NCI-H345 (cell line): ENCODE data around the gene NRCAM.
A peak's percentile ranks its signal among the peaks of the same experiment; 100 is the strongest.

Source experiments
- DNase-seq: peaks from one replicate; lab custom pipeline; 2025; lab: John Stamatoyannopoulos, UW

The NRCAM gene

DNA sequence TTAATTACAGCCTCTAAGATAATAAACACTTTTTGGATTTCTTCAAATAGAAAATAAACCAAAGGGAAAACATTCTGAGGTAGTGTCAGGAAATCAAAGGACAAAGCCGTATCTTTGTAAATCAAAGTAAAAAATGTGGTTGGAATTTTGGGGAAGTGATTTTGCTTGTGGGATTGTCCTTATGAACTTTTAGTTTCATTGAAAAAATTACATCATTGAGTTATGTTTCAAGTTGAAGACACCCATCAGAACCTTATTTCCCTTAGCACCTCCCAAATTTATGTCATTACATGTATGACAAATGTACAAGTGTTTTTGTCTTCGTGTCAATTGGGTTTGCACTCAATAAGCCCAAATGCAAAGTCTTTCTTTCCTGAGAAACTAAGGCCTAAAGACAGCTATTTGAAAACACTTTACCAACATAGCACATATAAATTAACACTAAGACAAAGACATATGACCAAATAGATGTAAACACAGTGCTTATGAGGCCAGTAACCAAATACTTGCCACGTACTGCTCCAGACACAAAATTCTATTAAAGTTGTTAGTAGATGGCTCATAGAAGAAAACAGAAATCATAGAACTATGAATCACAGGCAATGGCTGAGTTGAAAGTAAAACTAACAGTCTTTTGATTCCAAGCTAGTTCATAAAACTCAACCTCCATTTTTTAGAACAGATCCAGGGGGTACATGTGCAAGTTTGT, 299.2 kb downstream of the NRCAM start:
- no peak for DNase-seq

DNA sequence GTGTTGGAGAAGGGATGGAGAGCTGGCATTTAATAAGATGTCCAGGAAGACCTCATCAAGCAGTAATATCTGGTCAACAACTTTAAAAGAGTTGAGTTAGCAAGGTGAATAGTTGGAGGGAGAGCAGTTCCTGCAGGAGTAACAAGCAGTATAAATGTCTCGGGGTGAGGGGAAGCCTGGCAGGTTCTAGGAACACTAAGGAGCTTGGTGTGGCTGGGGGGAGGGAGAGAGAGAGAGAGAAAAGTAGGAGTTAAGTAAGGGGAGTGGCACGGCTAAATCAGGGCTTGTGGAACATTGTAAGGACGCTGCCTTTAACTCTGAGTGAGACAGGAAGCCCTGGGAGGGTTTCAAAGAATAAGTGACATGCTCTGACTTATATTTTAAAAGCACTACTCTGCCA, 304.0 kb downstream of the NRCAM start:
- DNase-seq = no peak

DNA sequence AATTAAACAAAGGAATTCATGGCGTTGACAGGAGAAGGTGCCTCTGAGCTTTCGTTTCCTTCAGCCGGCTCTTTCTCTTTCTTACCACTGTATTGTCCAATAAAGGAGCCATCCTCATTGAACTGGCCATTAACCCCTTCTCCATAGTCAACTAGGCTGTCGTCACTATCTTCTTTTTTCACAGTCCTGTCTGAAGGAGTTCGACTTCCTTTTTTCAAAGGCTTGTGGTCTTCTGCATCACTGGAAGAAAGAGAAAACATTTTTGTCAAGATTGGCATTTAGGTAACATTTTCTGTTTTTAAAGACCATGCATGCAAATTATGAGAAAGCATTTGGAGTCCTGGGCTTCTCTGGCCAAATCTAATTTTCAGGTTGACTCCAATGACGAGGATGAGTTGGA, 306.3 kb downstream of the NRCAM start:
- no peak for DNase-seq

DNA sequence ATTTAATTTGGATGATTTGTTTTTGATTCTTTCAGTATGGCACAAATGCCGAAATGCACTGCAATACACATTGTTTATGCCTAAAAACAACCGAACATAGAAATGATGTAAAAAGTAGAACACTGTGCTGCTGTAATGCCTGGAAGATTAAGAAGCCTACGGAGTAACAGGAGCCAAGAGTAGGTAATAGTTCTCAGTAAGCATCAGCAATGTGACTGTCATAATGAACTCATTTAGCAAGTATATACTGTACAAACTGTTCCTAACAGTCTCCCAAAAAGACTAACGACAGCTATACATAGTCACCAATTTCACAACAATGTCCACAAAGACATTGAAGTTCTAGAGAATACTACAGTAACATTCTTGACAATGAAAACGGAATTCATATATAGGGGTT, 307.1 kb downstream of the NRCAM start:
- no peak for DNase-seq

DNA sequence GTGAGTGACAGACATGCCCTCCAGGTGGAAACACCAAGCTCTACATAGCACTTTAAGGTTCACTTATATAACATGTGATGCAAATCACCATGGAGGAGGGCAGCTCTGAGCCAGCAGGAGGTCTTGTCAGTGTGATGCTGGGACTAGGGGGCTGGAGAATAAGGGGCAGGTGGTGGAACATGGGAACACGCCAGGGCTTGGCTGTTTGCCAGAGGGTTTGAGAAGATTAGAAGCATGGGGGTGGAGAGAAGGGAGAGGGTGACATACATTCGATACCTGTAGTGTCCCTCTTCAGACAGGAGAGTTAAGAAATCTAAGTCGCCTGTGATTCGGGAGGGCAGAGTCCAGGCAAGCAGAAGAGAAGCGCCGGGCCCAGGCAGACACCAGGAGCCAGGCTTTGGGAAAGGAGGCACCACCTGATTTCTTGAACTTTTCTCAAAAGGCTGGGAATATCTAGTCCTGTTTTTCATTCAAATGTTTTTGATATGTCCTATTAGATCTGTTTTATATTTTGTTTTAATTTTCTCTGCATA, 309.1 kb downstream of the NRCAM start:
- peak; percentile 98 for DNase-seq

DNA sequence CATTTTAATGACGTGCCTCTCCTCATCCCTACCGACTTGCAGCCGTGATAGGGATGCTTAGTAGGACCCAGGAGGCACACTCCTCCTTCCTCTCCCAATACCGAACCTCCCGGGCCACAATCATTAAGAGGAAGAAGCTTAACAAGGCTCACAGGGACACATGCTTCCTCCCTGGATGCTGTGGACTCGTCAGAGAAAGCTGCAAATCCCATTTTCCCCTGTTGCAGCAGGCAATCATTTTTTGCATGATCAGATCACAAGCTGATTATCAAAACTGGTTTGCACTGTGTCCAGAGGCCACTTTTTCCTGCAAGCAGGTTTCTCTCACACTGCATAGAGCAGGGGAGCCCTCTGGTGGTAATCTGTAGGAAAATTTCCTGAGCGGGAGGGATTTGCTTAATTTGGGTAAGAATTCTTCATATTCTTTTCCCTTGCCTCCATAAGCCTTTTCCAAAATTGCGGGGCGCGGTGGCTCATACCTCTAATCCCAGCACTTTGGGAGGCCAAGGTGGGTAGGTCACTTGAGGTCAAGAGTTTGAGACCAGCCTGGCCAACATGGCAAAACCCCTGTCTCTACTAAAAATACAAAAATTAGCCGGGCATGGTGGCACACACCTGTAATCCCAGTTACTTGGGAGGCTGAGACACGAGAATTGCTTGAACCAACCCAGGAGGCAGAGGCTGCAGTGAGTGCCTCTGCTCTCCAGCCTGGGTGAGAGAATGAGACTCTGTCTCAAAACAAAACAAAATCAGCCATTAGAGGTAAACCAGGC, 310.0 kb downstream of the NRCAM start:
- peak; percentile 62 for DNase-seq

DNA sequence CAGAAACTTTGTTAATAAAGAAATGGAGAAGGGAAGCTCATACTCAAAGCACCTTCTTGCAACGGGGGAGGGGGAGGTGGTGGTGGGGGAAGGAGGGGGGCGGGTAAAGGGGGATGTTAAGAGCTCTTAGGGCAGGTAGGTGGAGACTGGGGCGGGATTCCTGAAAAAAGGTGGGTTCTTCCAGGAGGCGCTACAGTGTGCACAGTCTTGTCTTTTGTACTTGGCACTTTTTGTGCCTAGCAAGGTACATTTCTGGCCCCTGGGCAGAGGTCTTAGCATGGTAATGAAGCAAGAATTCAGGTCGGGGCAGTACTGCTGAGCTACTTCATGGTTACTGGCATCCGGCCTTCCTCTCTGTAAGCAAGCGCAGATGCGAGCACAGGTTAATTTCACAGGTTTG, 310.8 kb downstream of the NRCAM start:
- DNase-seq = no peak

DNA sequence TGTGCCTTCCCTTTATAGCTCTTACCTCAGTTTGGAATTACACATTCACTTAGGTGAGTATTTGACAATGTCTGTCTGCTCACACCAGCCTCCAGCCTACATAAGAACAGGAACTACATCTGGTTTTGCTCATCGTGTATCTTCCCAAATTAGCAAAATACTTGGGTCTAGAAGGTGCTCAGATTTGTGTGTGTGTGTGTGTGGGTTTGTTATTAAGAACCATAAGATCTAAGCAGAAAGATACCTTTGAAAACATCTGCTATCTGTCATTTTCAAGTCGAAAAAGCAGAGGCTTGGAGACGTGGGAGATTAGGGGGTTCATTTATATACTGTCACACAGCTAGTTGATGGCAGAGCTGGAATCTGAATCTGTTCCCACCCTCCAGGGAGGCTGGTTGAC, 311.3 kb downstream of the NRCAM start:
- DNase-seq = no peak

DNA sequence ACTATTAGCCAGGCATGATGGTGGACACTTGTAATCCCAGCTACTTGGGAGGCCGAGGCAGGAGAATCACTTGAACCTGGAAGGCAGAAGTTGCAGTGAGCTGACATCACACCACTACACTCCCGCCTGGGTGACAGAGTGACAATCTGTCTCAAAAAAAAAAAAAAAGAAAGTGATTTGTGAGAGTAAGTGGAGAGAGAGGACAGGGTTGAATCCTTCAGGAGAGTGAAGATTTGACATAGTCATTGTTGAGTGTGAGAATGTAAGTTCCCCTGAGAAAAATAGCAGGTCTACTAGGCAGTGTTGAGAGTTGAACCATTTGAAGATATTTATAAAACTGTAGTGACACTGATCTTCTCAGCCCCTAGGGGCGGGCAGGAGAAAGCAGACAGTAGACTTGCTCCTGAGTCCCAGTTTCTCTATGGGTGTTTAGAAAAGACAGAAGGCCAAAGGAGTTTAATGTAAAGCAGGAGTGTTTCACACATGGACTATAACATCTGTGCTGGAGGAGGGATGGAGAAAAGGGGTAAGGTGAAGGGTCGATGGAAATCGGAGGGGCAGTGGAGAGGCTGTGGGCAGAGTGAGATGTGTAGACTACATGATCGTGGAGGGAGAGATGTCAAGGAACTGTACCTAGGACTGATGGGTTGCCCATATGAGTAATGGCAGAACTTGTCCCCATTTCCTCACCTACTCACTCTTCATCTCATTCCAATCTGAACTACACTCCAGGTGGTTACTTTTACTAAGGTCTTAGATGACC, 312.4 kb downstream of the NRCAM start:
- DNase-seq = no peak

DNA sequence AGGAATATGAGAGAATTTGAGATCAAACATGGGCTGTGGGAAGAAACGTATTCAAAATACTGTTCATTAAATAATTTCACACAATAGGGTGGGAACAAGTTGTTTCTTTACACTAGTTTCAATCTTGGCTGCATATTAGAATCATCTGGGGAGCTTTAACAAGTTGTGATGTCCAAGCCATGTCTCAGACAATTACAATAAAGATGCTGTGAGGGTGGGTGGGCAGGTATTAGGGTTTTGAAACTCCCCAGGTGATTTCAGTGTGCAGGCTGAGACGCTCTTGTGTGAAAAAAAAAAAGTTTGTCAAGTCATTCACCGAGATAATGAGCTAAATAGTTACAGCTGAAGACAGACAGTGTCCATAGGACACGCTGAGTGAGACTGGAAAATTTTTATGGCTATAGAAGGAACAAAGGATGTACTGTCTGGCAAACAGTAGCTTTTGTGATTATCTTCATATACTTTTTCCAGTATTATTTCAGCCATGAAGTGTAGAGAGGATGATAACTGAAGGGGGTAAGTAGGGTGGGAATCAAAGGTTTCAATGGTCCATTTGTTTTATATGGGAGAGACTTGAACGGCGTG, 313.5 kb downstream of the NRCAM start:
- no peak for DNase-seq

DNA sequence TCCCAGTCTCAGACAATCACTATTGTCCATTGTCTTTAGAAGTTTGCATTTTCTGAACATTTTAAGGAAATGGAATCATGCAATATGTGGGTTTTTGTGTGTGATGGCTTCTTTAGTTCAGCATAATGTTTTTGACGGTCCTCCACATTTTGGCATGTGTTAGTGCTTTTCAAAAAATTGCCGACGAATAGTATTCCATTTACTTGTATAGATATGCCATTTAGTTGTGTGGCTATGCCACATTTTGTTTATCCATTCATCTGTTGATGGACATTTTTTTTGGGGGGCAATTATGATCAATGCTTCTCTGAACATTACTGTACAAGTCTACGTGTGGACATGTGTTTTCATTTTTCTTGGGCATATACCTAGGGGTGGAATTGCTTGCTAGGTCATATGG, 314.1 kb downstream of the NRCAM start:
- no peak for DNase-seq

DNA sequence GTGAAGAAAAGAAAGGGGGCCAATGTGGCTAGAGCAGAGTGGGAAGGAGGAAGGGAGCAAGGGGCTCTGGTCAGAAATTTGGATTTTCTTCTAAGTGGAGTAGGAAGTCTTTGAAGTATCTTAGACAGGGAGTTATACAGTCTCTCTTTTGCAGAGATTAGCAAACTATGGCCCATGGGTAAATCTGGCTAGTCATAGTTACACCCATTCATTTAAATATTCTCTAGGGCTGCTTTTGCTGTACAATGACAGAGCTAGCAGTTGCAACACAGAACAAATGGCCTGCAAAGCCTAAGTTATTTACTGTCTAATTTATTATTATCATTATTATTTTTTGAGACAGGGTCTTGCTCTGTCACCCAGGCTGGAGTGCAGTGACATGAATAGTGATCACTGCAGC, 315.6 kb downstream of the NRCAM start:
- no peak for DNase-seq

DNA sequence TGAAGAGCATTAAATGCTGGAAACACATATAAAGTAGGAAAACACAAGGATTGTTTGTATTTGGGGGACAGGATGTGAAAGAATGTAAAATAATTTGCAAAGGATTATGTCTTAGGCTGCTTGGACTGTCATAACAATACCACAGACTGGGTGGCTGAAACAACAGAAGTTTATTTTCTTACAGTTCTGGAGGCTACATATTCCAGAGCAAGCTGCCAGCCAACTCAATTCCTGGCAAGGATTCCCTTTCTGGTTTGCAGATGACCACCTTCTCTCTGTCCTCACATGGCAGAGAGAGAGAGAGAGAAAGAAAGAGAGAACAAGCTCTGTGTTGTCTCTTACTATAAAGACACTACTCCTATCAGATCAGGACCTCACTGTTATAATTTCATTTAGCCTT, 317.3 kb downstream of the NRCAM start:
- no peak for DNase-seq

DNA sequence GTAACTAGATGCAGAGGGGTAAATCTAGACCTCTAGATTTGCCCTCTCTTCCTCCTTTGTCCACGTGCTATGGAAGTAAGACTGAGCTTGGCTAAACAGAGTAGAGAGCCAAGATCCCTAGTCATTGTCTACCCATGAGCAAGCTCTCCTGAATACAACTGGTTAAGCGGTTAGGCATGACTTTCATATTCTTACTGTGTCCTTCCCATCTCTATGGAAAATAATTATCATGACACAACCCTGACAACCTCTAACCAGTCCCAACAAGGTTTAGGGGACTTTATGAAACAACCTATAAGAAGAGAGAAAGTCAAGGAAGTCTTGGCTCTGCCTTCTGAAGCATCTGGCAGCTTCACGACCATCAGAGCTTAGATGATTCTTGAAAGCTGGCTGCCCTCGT, 318.2 kb downstream of the NRCAM start:
- no peak for DNase-seq

DNA sequence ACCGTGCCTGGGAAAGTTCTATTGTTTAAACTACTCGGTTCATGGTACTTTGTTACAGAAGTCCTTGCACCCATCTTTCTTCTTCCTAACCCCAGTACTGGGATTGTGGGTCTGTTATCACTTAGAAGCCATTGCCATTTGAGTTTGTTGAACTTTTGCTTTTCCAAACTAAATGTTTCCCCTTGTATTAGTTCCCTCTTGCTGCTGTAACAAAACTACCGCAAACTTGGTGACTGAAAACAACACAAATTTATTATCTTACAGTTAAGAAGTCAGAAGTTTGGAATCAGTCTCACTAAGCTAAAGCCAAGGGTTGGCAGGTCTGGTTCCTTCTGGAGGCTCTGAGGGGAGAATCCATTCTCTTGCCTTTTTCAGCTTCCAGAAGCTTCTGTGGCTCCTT, 319.2 kb downstream of the NRCAM start:
- DNase-seq = no peak

DNA sequence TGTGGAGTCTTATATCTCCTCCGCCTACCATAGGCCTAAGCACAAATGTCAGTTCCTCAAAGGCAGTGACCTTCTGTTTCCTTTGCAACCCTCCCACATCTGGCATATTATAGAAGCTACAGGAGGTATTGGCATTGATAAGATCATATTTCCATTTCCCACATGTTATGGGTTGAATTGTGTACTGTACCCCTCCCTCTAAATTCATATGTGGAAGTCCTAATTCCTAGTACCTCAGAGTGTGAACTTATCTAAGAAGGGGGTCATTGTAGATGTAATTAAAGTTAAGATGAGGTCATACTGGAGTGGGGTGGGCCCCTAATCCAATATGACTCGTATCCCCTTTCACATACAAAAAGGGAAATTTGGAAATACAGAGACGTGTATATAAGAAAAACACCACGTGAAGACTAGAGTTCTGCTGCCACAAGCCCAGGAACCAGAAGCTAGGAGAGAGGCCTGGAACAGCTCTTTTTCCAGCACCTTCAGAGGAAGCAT, 320.0 kb downstream of the NRCAM start:
- no peak for DNase-seq

DNA sequence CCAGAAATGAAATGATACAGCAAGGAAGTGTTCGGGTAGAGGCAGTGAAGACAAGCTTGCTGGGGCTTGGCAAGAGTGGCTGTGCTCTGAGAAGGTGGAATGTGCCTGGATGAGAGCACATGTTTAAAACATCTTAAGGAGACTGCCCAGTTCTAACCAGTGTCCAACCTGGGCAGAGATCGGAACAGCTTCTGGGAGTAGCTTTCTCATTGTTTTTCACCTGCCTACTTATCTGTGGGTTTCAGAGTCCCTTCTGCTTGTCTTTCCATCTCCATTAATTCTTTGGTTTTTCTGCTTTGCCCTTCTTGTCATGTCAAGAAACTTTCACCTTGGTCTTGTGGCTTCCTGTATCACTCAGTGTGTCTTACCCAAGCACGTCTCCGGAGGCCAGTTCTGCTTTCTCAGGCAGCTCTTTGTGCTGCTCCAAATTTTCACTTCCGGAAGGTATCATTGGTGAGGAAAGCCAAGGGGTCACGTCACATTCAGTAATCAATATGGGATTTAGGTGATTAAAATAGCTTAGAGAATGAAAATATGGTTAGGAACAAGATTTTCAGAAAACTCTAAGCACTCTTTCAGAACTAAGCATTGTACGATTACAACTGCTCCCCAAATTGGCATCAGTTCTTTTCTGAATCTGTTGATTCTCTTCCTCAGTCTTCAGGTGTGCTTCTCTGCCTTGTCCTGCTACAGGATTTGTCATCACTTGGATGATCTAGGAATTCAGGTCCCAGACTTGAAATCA, 320.6 kb downstream of the NRCAM start:
- no peak for DNase-seq

DNA sequence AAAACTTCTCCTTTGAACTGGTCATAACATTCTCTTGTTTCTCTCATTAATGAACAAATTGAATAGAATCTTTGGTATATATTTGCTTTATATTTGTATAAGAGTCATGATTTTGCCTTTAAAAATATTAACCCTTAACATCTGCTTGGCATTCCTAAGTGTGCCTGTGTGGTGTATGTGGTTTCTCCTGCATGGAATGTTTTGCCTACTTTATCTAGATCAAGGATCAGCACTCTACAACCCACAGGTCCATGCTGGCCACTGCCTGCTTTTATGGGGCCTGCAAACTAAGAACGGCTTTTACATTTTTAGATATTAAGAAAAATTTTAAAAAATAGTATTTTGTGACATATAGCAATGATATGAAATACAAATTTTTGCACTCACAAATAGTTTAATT, 321.8 kb downstream of the NRCAM start:
- no peak for DNase-seq

DNA sequence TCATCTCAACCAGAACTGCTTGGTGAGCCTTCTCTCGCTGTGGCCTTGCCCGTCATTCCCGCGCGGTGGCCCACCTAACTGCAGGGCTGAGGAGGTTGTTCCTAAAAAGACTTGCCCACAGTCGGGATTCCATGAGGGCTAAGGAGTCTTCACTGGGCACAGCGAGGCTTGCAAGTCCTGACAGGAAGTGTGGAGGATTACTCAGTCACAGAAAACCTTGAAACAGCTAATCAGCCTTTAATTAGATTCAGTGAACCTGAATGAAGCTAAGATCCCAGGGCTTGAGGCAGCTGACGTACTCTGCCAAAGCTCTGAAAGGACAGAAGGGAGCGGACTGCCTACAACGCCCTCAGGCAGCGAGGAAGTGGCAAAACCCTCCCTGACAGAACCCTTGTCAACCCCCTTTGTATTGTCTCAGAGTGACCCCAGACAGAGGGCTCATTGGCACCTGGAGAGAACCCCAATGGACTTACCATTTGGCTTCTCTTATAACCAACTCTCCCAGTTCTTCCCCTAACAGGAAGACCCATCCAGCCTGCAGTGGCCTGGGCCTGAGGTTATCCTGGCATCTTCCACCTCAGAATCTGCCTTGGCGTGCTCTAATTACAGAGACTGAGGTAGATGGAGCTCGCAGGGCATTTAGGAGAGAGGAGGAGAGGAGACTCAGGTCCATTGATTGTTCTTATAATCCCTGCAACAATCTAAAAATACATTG, 323.5 kb downstream of the NRCAM start:
- DNase-seq = no peak

DNA sequence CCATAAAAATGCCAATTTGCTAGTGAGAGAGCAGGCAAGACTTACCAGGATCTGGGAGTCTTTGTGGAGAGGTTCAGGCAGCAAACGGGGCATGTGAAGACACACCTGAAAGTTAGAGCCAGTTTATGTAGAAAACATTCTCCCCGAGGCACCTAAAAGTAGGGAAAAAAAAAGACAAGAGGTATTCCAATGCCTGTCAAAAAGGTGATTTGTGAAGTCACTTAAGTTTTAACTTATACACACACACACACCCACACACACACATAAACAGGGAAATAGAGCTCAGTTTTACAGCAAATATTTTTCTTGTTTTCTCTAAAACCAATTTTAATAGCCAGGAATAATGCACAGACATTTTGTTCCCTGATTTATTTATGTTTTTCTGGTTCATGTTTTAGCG, 326.0 kb downstream of the NRCAM start, which contains the start of gene LAMB4:
TSS of gene LAMB4 (minus strand) at position 101 of the 400 bp plus-strand sequence. CDS start 7,197 bp downstream, outside the sequence.
- DNase-seq = no peak
